GM12878 (cell line): Measurements from ENCODE around the gene COL4A1. TPM values are rescaled to one million over a fixed set of nuclear protein-coding genes. Genes with fewer than 3 reads are reported as not detected.

Experiments used
- BCLAF1 ChIP-seq: fragments of 450-650 bp; IDR thresholded peaks from 2 replicates; pipeline ENCODE4 v1.6.1; 2017; ENCODE audit warnings: antibody characterized with exemption, mild to moderate bottlenecking, moderate library complexity
- FOS ChIP-seq: IDR thresholded peaks from 3 replicates; pipeline ENCODE4 v1.6.1; 2011; ENCODE audit warnings: borderline replicate concordance; ENCODE audit not compliant: insufficient read length; ENCODE audit errors: extremely low read depth
- GATAD2B ChIP-seq: fragments of 450-650 bp; conservative IDR thresholded peaks from 2 replicates; pipeline ENCODE4 v1.6.1; 2017; ENCODE audit warnings: low read depth, mild to moderate bottlenecking, moderate library complexity
- NFXL1 ChIP-seq: fragments of 450-650 bp; IDR thresholded peaks from 2 replicates; pipeline ENCODE4 v1.6.1; 2017; ENCODE audit warnings: antibody characterized with exemption, mild to moderate bottlenecking, borderline replicate concordance
- PKNOX1 ChIP-seq: fragments of 450-650 bp; IDR thresholded peaks from 2 replicates; pipeline ENCODE4 v1.6.1; 2016; ENCODE audit warnings: mild to moderate bottlenecking
- STAT1 ChIP-seq: fragments of 450-650 bp; conservative IDR thresholded peaks from 2 replicates; pipeline ENCODE4 v1.6.1; 2014; ENCODE audit warnings: antibody characterized with exemption, mild to moderate bottlenecking
- TAF1 ChIP-seq: IDR thresholded peaks from 2 replicates; pipeline ENCODE4 v1.6.1; 2011; ENCODE audit warnings: mild to moderate bottlenecking, low read depth, low read length, borderline replicate concordance
- polyA plus RNA-seq, 11 experiments: library from polyadenylated mRNA; depleted of rRNA in 4 of 11; unstranded in 6 of 11; stranded (reverse) in 5 of 11; fragments of >200 nt; fragmentation: Nextera tagmentation in 4 of 11; fragmentation: Illumina TruSeq in 1 of 11; extraction: Ambion mirVana in 4 of 11; extraction: Trizol in 1 of 11; gene quantifications; 1 replicate in 1 of 11; 2 replicates in 10 of 11; pipeline versions ENCODE4 v1.2.1 to v1.2.3, GENCODE V29; 2011 to 2016; ENCODE audit warnings: inconsistent platforms in 2 of 11, missing spikeins in 2 of 11, low read depth in 1 of 11
- total RNA-seq, 4 experiments: library from RNA; depleted of rRNA in 3 of 4; stranded (reverse); fragments of >200 nt in 3 of 4; fragmentation: Illumina TruSeq in 1 of 4; extraction: Trizol in 1 of 4; gene quantifications; 2 replicates each; pipeline versions ENCODE4 v1.2.1 to v1.2.3, GENCODE V29; 2013 to 2021

The COL4A1 gene
- total and polyA plus RNA-seq, 10 of the 15 experiments (the other 5 are each of a cell fraction or from before 2014, with no cell fraction given) = 0.07 to 0.31 (median 0.13) TPM; not detected in 6

- TF ChIP-seq TAF1 (no peak), BCLAF1 (no peak), FOS (no peak), STAT1 (no peak), NFXL1 (no peak), GATAD2B (no peak), PKNOX1 (no peak)
- TF ChIP-seq, all 136 proteins: peak for 0
Observed at GRCh38 chr13:110237875-110238817, 68.8 kb downstream of the COL4A1 start (continued).
